Small intestine (tissue), 7 donors: Measurements from ENCODE around the gene CEBPB. TPM values are rescaled to one million over a fixed set of nuclear protein-coding genes. Genes with fewer than 3 reads are reported as not detected.

Source experiments
- DNase-seq, 2 donors: peaks; one replicate each; pipeline versions ENCODE4 v3.0.0 to v3.0.0-alpha.2; 2013
- FAIRE-seq: peaks from 2 replicates; lab custom pipeline; 2012; peaks lifted over from hg19 to GRCh38; lab: Jason Lieb, UNC
- H3K27ac ChIP-seq, 3 donors: one replicate each; pipeline ENCODE4 v1.5.1; 2013; ENCODE audit warnings: low read length in 2 of 3, mild to moderate bottlenecking in 2 of 3, control low read depth in 1 of 3, inconsistent platforms in 1 of 3, low read depth in 1 of 3, moderate library complexity in 1 of 3
- H3K27me3 ChIP-seq, 3 donors: one replicate each; pipeline ENCODE4 v1.6.1; 2013; ENCODE audit warnings: low read length in 3 of 3, inconsistent platforms in 1 of 3; ENCODE audit not compliant: control insufficient read depth in 3 of 3, insufficient read depth in 3 of 3
- H3K36me3 ChIP-seq, 3 donors: one replicate each; pipeline ENCODE4 v1.6.1; 2013; ENCODE audit warnings: low read length in 3 of 3, inconsistent platforms in 1 of 3, low read depth in 1 of 3, mild to moderate bottlenecking in 1 of 3, moderate library complexity in 1 of 3; ENCODE audit not compliant: control insufficient read depth in 3 of 3, insufficient read depth in 2 of 3
- H3K4me1 ChIP-seq, 3 donors: one replicate each; pipeline ENCODE4 v1.6.1; 2013; ENCODE audit warnings: low read length in 2 of 3, inconsistent platforms in 1 of 3, low read depth in 1 of 3, mild to moderate bottlenecking in 1 of 3, moderate library complexity in 1 of 3; ENCODE audit not compliant: control insufficient read depth in 3 of 3, insufficient read depth in 2 of 3
- H3K4me3 ChIP-seq, 3 donors: one replicate each; pipeline ENCODE4 v1.5.1; 2013; ENCODE audit warnings: low read length in 3 of 3, control low read depth in 1 of 3, inconsistent platforms in 1 of 3, low read depth in 1 of 3, mild to moderate bottlenecking in 1 of 3, moderate library complexity in 1 of 3
- H3K9me3 ChIP-seq, 2 donors: one replicate each; pipeline ENCODE4 v1.6.1; 2013; ENCODE audit warnings: low read depth in 1 of 2, low read length in 1 of 2; ENCODE audit not compliant: control insufficient read depth in 2 of 2, insufficient read depth in 1 of 2
- WGBS, 3 donors: extraction: QIAGEN DNeasy Blood & Tissue Kit; methylation state at CpG; one replicate each; pipeline ENCODE4 v1.1.7; 2013; 5-methylcytosine and 5-hydroxymethylcytosine counted together
- polyA plus RNA-seq, 4 donors: library from polyadenylated mRNA; stranded (reverse) in 3 of 4; unstranded in 1 of 4; fragments of 200-250 nt in 3 of 4; fragments of 120-200 nt in 1 of 4; gene quantifications; one replicate each; pipeline versions ENCODE4 v1.2.1 to v1.2.3, GENCODE V29; 2013
- donor health status: healthy with polysubstance abuse.
- donor health status: control.
- donor health status: control.
- donor health status: Bipolar disorder and iron deficiency.
- donor health status: healthy.

The CEBPB gene
- polyA plus RNA-seq, 4 donors = 7.6 to 26.0 (median 20.4) TPM

- Histone ChIP-seq H3K27ac (no peak overlapping the region), H3K36me3 (no peaks in the 10 kb centered on the region), H3K27me3 (no peaks in the 10 kb centered on the region), H3K4me1 (peaks cover 0 to 24% (median 0%) of the 10 kb centered on the region in 3 donors), H3K9me3 (peaks cover 0 to 15% of the 10 kb centered on the region in 2 donors), H3K4me3 (no peak overlapping the region)
- FAIRE-seq (no peak), DNase-seq (no peak)
- 84 to 92% (median 92%) methylated on average over 12 of the region's 12 CpGs for WGBS, 3 donors
Measured at GRCh38 chr20:50222309-50223038, 31.8 kb downstream of the CEBPB start.

- H3K36me3 ChIP-seq = no peaks in the 10 kb centered on the region
- WGBS, 3 donors = 79 to 87% (median 82%) methylated on average over 28 of the region's 28 CpGs
- DNase-seq = no peak
- FAIRE-seq = no peak
- no peak overlapping the region for H3K4me3 ChIP-seq
- H3K27ac ChIP-seq = peak overlapping the region in 1 of 3 donors; percentile 62
- no peaks in the 10 kb centered on the region for H3K27me3 ChIP-seq
- peaks cover 0 to 15% (median 0%) of the 10 kb centered on the region in 3 donors for H3K4me1 ChIP-seq
- H3K9me3 ChIP-seq = peaks cover 0 to 15% of the 10 kb centered on the region in 2 donors
Measured at GRCh38 chr20:50223039-50224005, 32.7 kb downstream of the CEBPB start.

- H3K36me3 ChIP-seq = no peaks in the 10 kb centered on the region
- peaks cover 0 to 10% (median 0%) of the 10 kb centered on the region in 3 donors for H3K4me1 ChIP-seq
- peak overlapping the region in 1 of 3 donors; percentile 62 for H3K27ac ChIP-seq
- no peak overlapping the region for H3K4me3 ChIP-seq
- no peak for FAIRE-seq
- 79 to 91% (median 86%) methylated on average over 1 of the region's 1 CpG for WGBS, 3 donors
- no peak for DNase-seq
- peaks cover 0 to 15% of the 10 kb centered on the region in 2 donors for H3K9me3 ChIP-seq
- no peaks in the 10 kb centered on the region for H3K27me3 ChIP-seq
Measured at GRCh38 chr20:50224052-50224451, 33.4 kb downstream of the CEBPB start.

GRCh38 chr20:50224531-50225255 is 34.1 kb downstream of the CEBPB start:
- no peaks in the 10 kb centered on the region for H3K27me3 ChIP-seq

GRCh38 chr20:50226093-50226974 is 35.7 kb downstream of the CEBPB start:
- Histone ChIP-seq H3K4me1 (peaks cover 0 to 10% (median 0%) of the 10 kb centered on the region in 3 donors), H3K9me3 (peaks cover 0 to 8% of the 10 kb centered on the region in 2 donors), H3K4me3 (no peak overlapping the region), H3K36me3 (no peaks in the 10 kb centered on the region), H3K27ac (no peak overlapping the region), H3K27me3 (no peaks in the 10 kb centered on the region)
- no peak for DNase-seq
- WGBS, 3 donors = 71 to 72% (median 71%) methylated on average over 13 of the region's 13 CpGs
- FAIRE-seq = no peak

More at GRCh38 chr20:50224531-50225255, 34.1 kb downstream of the CEBPB start:
- Histone ChIP-seq H3K4me1 (peaks cover 0 to 15% (median 0%) of the 10 kb centered on the region in 3 donors), H3K4me3 (no peak overlapping the region), H3K36me3 (no peaks in the 10 kb centered on the region), H3K9me3 (peaks cover 0 to 10% of the 10 kb centered on the region in 2 donors), H3K27ac (peak overlapping the region in 2 of 3 donors; percentile 30 to 62)
- WGBS, 3 donors = 51 to 72% (median 71%) methylated on average over 10 of the region's 10 CpGs
- DNase-seq (no peak), FAIRE-seq (no peak)

- Histone ChIP-seq H3K36me3 (no peaks in the 10 kb centered on the region), H3K27ac (no peak overlapping the region), H3K27me3 (no peaks in the 10 kb centered on the region), H3K4me3 (no peak overlapping the region), H3K9me3 (peaks cover 0 to 8% of the 10 kb centered on the region in 2 donors), H3K4me1 (peaks cover 0 to 10% (median 0%) of the 10 kb centered on the region in 3 donors)
- 89 to 91% (median 91%) methylated on average over 3 of the region's 3 CpGs for WGBS, 3 donors
- no peak for FAIRE-seq
- no peak for DNase-seq
Measured at GRCh38 chr20:50227506-50227905, 36.9 kb downstream of the CEBPB start.

GRCh38 chr20:50229156-50229607 is 38.6 kb downstream of the CEBPB start:
- H3K9me3 ChIP-seq = peaks cover 0 to 5% of the 10 kb centered on the region in 2 donors
- FAIRE-seq = no peak
- H3K36me3 ChIP-seq = no peaks in the 10 kb centered on the region
- 72 to 82% (median 77%) methylated on average over 10 of the region's 10 CpGs for WGBS, 3 donors
- no peak overlapping the region for H3K4me3 ChIP-seq
- no peaks in the 10 kb centered on the region for H3K27me3 ChIP-seq
- H3K27ac ChIP-seq = no peak overlapping the region
- DNase-seq = no peak
- peaks cover 0 to 10% (median 0%) of the 10 kb centered on the region in 3 donors for H3K4me1 ChIP-seq
